Kidney (tissue), 11 donors: ENCODE measurements around the gene HIC2. TPM values are rescaled to one million over a fixed set of nuclear protein-coding genes. Genes with fewer than 3 reads are reported as not detected.
A peak's percentile ranks its signal among the peaks of the same experiment; 100 is the strongest.
"Not testable (repeated sequence)": the region's sequence is repeated elsewhere in the genome, so short reads cannot be mapped to it uniquely, and the experiment has no call there.

ENCODE experiments used
- DNase-seq, 5 donors: peaks; one replicate each; pipeline ENCODE4 v3.0.0-alpha.2; 2013 to 2020
- FAIRE-seq: peaks from 2 replicates; lab custom pipeline; 2012; peaks lifted over from hg19 to GRCh38; lab: Jason Lieb, UNC
- H3K27ac ChIP-seq, 2 donors: one replicate each; pipeline ENCODE4 v1.7.0; 2013; ENCODE audit warnings: low read depth in 2 of 2, low read length in 2 of 2, inconsistent platforms in 1 of 2
- H3K27me3 ChIP-seq: one replicate; pipeline ENCODE4 v1.7.1; 2013; ENCODE audit warnings: low read length, inconsistent platforms; ENCODE audit not compliant: control insufficient read depth, insufficient read depth
- H3K36me3 ChIP-seq, 3 donors: one replicate each; pipeline versions ENCODE4 v1.7.0 to v1.7.1; 2013; ENCODE audit warnings: low read length in 3 of 3, control low read depth in 1 of 3, inconsistent platforms in 1 of 3; ENCODE audit not compliant: insufficient read depth in 3 of 3, control insufficient read depth in 2 of 3
- H3K4me1 ChIP-seq, 3 donors: one replicate each; pipeline versions ENCODE4 v1.7.0 to v1.7.1; 2013; ENCODE audit warnings: low read length in 3 of 3, inconsistent platforms in 1 of 3, low read depth in 1 of 3; ENCODE audit not compliant: control insufficient read depth in 2 of 3, insufficient read depth in 2 of 3
- H3K4me3 ChIP-seq, 3 donors: one replicate each; pipeline versions ENCODE4 v1.7.0 to v1.8.1; 2013; ENCODE audit warnings: low read length in 3 of 3, control low read depth in 1 of 3, inconsistent platforms in 1 of 3
- H3K9ac ChIP-seq, 3 donors: one replicate each; pipeline versions ENCODE4 v1.7.0 to v1.7.1; 2013; ENCODE audit warnings: low read length in 3 of 3, control low read depth in 1 of 3, inconsistent platforms in 1 of 3
- H3K9me3 ChIP-seq, 3 donors: one replicate each; pipeline versions ENCODE4 v1.7.0 to v1.7.1; 2013; ENCODE audit warnings: low read length in 3 of 3, control low read depth in 1 of 3, inconsistent platforms in 1 of 3; ENCODE audit not compliant: control insufficient read depth in 2 of 3, insufficient read depth in 1 of 3
- intact Hi-C: fragments of 100-400 bp; cut with DNase I; formaldehyde crosslinking; loops from one replicate; pipeline ENCODE4 v1.11.1; 2022
- polyA plus RNA-seq: library from polyadenylated mRNA; stranded (reverse); fragments of 350-450 nt; fragmentation: Illumina TruSeq; extraction: RNeasy Lipid Tissue Mini Kit (QIAGEN cat#74804); gene quantifications from one replicate; pipeline ENCODE4 v1.2.3, GENCODE V29; 2014; ENCODE audit warnings: low read depth, low replicate concordance; ENCODE audit not compliant: insufficient read depth
- total RNA-seq: library from RNA; stranded (reverse); fragmentation: NEBNext Ultra II Directional; extraction: Animal tissue kit (Norgen Biotek cat#: 25700); gene quantifications from one replicate; pipeline ENCODE4 v1.2.1, GENCODE V29; 2021
- donor health status: control.
- donor health status: control.
- donor health status: DM: yes; HTN: yes; CAD: no.
- donor health status: Normal renal cell carcinoma (clear cell type).

HIC2 gene
- total and polyA plus RNA-seq, 2 donors from 2014 or later: 1.4 to 4.2 TPM

DNA sequence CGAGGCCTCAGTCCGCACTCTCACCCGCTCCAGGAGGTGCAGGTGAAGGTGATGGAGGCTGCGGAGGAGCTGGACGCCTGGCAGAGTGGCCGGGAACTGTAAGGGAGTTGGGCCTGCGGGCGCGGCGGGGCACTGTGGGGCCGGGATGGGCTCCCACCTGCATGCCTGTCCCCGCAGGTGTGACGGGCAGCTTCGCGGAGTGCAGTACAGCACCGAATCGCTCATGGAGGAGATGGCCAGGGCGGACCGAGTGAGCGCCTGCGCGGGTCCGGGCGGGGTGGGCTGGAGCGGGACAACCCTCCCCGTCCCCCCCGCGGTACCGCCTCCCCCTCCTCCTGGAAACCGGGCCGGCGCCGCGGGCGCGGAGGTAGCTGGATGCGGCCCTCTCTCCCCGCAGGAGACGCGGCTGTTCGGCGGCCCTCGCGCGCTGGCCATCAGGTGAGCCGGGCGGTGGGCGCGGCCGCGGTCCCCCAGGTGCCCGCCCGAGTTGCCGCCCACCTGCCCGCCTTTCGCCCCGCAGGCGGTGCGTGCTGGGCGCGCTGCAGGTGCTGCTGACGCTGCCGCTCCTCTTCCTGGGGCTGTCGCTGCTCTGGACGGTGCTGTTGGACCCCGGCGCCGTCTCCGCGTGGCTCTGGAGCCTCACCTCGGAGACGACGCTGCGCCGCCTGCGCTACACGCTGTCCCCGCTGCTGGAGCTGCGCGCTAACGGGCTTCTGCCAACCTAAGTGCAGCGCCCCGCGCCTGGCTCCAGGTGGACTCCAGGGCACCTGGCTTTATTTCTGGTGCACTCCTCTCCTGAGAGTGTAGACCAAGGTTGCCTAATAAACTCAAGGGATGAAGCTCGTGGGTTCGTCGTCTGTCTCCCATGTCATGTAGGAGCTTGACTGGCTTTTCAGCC is 52.2 kb downstream of the HIC2 start:
- H3K27me3 ChIP-seq, H3K4me3 ChIP-seq, intact Hi-C loops, H3K9me3 ChIP-seq, H3K4me1 ChIP-seq, H3K36me3 ChIP-seq, H3K9ac ChIP-seq, FAIRE-seq, H3K27ac ChIP-seq: not testable (repeated sequence)
- peak in 1 of 5 donors; percentile 45 for DNase-seq

DNA sequence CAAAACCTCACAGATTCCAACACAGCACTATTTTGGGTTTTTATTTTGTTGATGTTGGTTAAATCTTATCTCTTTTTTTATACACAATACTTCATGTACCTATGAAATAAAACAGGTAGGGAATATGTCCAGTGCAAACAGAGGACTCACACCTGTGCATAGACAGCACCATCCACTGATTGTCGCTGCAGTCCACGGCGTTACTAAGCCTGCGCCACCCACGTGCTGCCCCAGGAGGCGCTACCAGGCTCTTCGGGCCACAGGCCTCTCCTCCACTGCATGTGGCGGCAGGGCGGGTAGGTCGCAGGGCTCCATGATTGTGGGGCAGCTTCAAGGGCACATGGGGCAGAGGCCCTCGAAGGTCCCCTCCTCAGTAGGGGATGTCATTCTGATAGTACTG is 55.8 kb downstream of the HIC2 start:
- FAIRE-seq: not testable (repeated sequence)

DNA sequence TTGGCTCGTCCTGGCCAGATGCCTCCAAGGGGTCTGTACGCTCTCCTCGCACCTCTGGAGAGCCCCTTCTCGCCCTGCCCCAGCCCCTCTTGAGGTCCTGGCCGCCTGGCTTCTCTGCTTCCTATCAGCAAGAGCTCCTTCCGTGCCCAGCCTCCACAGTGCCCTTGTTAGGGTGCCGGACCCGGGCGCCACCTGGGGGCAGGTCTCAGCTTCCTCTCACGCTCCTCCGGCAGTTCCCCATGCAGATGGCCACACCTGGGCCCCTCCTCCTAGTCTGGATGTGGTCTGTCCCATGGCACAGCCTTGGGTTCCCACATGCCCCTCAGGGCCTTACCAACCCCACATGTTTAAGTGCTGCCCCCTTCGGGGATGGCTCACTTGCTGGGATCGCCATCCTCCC is 56.5 kb downstream of the HIC2 start:
- H3K9ac ChIP-seq, H3K4me1 ChIP-seq, H3K27me3 ChIP-seq, FAIRE-seq, H3K27ac ChIP-seq, H3K9me3 ChIP-seq, H3K36me3 ChIP-seq, H3K4me3 ChIP-seq, DNase-seq, intact Hi-C loops: not testable (repeated sequence)

More for the DNA sequence above, 55.8 kb downstream of the HIC2 start:
- H3K27me3 ChIP-seq, DNase-seq, H3K4me1 ChIP-seq, H3K9me3 ChIP-seq, H3K27ac ChIP-seq, H3K4me3 ChIP-seq, H3K9ac ChIP-seq, H3K36me3 ChIP-seq, intact Hi-C loops: not testable (repeated sequence)

GRCh38 chr22:21484039-21484438 is 66.9 kb downstream of the HIC2 start:
- DNase-seq, H3K9me3 ChIP-seq, H3K27me3 ChIP-seq, intact Hi-C loops, H3K27ac ChIP-seq, H3K4me1 ChIP-seq, H3K36me3 ChIP-seq, H3K9ac ChIP-seq, H3K4me3 ChIP-seq, FAIRE-seq: not testable (repeated sequence)

DNA sequence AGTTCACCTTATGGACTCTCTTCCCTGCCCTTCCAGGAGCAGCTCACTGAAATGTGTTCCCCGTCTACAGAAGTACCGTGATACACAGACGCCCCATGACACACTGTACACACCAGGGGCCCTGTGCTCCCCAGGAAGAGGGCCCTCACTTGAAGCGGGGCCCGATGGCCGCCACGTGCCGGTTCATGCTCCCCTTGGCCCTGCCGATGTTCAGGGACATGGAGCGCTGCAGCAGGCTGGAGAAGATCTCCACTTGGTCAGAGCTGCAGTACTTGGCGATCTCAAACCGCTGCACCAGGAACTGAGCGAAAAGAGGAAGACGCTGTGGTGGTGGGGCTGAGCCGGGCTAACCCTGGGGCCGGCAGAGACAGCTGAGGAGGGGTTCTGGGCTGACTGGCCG is 70.6 kb downstream of the HIC2 start:
- H3K27ac ChIP-seq, H3K4me1 ChIP-seq, H3K4me3 ChIP-seq, intact Hi-C loops, DNase-seq, FAIRE-seq, H3K9ac ChIP-seq, H3K9me3 ChIP-seq, H3K27me3 ChIP-seq, H3K36me3 ChIP-seq: not testable (repeated sequence)

- H3K27me3 ChIP-seq, FAIRE-seq, H3K4me1 ChIP-seq, H3K4me3 ChIP-seq, H3K9me3 ChIP-seq, intact Hi-C loops, H3K36me3 ChIP-seq, H3K9ac ChIP-seq, H3K27ac ChIP-seq: not testable (repeated sequence)
- DNase-seq: peak in 1 of 5 donors; percentile 10
Observed at GRCh38 chr22:21489149-21489680, 72.0 kb downstream of the HIC2 start.

DNA sequence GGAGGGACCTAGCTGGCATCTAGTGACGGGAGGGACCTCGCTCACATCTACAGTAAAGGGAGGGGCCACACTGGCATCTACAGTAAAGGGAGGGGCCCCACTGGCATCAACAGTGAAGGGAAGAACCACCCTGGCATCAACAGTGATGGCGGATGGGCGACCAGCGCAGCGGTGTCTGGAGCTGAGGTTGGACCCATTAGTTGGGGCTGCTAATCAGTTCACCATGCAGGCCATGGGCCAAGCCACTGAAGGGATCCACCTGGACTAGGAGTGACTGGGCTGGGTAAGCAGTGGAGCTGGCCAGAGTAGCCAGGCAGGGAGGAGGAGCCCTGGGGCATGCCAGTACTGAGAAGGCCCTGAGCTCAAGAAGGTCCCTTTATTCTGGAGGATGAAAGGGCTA is 73.4 kb downstream of the HIC2 start:
- H3K27me3 ChIP-seq, H3K9ac ChIP-seq, intact Hi-C loops, H3K4me1 ChIP-seq, H3K9me3 ChIP-seq, FAIRE-seq, H3K27ac ChIP-seq, H3K4me3 ChIP-seq, H3K36me3 ChIP-seq: not testable (repeated sequence)
- peak in 1 of 5 donors; percentile 16 for DNase-seq

DNA sequence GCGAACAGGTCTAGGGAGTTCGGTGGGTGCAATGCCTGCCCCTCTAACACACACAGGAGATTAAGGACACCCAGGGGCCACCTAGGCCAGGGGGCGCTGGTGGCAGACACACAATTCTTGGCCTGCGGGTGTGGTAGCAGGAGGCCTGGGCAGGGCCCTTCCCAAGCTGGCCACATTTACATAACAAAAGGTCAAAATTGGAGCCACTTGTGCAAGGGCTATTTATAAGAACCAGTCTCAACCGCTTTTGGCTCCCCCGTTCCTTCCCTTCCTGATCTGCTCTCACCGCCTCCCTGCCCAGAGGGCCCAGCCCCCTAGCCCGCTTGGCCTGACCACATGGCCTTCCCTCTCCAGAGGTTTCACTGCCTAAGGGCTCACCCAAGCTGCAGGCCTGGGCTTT is 75.1 kb downstream of the HIC2 start:
- H3K4me1 ChIP-seq, H3K27me3 ChIP-seq, intact Hi-C loops, H3K27ac ChIP-seq, H3K4me3 ChIP-seq, H3K36me3 ChIP-seq, FAIRE-seq, DNase-seq, H3K9ac ChIP-seq, H3K9me3 ChIP-seq: not testable (repeated sequence)
